Jurkat, Clone E6-1 (cell line): ENCODE measurements around the gene PLPPR5. TPM values are rescaled to one million over a fixed set of nuclear protein-coding genes. Genes with fewer than 3 reads are reported as not detected.
A peak's percentile ranks its signal among the peaks of the same experiment; 100 is the strongest.
"Not testable (repeated sequence)": the region's sequence is repeated elsewhere in the genome, so short reads cannot be mapped to it uniquely, and the experiment has no call there.

Source experiments
- DNase-seq: peaks from one replicate; pipeline ENCODE4 v3.0.0-alpha.2; 2011; ENCODE audit warnings: low read depth, low spot score
- H3K4me3 ChIP-seq: 2 replicates; pipeline ENCODE4 v1.5.1; 2011; ENCODE audit warnings: mild to moderate bottlenecking, low read length, control low read depth, moderate library complexity
- polyA plus RNA-seq: library from polyadenylated mRNA; unstranded; fragments of >200 nt; gene quantifications from one replicate; pipeline ENCODE4 v1.2.1, GENCODE V29; 2012; ENCODE audit warnings: missing spikeins; ENCODE audit not compliant: insufficient read length, insufficient read depth

PLPPR5 gene
- polyA plus RNA-seq: not detected

DNA sequence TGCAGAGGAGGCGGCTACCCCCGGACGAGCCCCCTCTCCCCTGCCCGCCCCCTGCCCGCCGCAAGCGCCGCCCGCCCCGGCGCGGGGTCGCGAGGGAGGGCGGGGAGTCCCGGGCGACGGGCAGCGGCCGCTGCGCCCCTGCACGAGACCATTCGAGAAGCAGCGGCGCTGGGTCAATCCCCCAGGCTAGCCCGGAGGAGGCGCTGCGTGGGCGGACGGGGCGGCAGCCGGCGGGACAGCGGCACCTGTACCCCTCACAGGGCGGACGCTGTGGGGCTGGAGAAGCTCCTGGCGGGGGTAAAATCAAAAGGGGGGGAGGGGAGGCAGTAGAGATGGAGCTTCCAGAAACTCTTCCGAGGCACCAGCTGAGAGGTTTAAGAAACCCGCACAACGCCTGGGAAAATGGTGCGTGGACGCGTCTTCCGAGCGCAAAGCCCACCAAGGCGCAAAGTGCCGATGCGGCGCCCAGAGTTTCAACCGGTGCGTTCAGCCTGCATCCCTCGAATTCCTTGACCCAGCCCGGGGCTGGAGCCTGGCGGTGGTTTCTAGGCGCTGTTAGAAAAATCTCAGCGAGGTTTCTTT, at the start of gene PLPPR5:
Gene PLPPR5, minus strand, starts transcription at position 1 of the 582 bp plus-strand sequence. CDS start 190 bp downstream, outside the sequence.
- DNase-seq: no peak
- H3K4me3 ChIP-seq: no peak within 1 kb of the TSS

DNA sequence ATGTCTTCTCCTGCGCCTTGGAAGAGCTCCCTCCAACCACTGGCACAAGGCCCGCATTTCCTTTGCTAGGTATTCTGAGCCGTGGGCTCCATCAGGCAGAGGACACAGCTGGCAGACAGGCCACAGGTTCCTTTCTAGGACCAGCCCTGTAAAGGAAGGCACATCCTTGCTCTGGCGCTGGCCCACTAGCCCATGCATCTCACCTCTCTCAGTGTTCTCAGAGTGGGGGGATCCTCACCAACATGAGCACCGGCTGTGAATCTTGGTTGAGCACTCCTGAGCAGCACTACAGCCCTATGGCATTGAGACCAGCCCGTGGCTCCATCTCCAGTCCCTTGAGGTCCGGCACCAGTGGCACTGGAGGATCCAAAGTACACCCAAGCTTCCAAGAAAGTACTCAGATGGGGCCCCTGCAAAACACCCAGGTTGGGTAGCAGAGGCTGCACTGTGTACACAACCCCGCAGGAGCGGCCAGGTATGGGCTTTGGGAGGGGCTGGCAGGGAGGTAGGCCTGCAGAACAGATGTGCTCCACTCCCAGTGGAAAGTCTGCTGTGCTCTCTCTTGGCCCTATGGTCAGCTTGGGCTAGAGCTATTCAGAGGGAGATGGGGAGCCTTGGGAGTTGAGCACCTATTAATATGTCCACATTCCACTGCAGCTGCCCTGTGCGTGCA, 47.1 kb upstream of the PLPPR5 start:
- DNase-seq: no peak
- H3K4me3 ChIP-seq: no peak overlapping the region

DNA sequence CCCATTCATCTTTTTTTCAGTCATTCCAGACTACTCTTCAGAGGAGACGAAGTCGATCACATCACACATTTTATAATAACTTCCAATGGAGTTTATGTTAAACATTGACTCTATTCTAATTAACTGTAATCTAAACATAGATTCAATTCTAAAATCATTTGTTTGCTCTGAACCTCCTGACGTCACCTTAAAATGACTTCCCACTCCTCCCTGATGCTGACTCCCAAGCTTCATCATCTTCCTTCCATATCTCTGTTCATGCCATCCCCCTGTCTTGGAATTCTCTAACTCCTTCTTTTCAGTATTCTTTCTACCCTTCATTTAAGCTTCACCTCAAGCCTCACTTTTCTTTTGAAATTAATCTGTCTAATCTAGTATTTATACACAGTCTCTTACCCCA, 45.1 kb upstream of the PLPPR5 start:
- no peak overlapping the region for H3K4me3 ChIP-seq
- no peak for DNase-seq

- not testable (repeated sequence) for H3K4me3 ChIP-seq, DNase-seq
Observed at GRCh38 chr1:99036746-99037145, 32.1 kb upstream of the PLPPR5 start.

- H3K4me3 ChIP-seq: no peak overlapping the region
- DNase-seq: no peak
Observed at GRCh38 chr1:99018313-99018712, 13.7 kb upstream of the PLPPR5 start.

DNA sequence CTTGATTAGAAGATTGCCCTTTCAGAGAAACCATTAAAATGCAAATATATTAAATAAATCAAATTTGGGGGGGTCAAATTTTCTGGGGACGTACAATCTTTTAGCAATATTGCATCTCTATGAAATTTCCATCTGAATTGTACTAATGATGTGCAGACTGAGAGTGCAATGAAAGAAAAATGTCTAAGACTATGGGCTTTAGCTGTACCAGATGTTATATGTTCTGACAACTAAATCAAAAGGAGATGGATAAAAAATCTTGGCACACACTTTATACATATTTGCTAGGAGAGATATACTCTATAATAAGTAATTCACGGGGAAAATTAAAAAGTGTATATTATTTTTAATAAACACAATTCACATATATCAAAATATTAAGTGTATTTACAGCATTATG, 13.0 kb upstream of the PLPPR5 start:
- no peak for DNase-seq

DNA sequence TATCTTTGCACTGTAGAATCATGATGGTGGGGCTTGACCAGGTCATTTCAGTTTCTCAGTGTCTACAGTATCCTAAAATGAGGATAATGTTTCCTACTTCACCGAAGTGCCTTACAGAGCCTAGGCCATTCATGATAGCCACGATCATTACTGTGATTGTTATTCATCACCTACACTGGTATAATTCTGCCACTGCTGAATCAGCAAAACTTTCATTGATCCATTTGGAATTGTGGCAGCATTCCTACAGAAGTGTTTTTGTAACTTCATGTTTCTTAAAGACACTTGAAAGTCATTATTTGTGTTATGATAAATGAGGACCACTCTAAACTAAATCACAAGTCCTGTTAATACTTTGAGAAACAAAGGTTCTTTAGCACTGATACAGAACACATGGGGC, 6.0 kb upstream of the PLPPR5 start:
- no peak overlapping the region for H3K4me3 ChIP-seq
- DNase-seq: no peak

More for the DNA sequence above, 13.0 kb upstream of the PLPPR5 start:
- no peak overlapping the region for H3K4me3 ChIP-seq

DNA sequence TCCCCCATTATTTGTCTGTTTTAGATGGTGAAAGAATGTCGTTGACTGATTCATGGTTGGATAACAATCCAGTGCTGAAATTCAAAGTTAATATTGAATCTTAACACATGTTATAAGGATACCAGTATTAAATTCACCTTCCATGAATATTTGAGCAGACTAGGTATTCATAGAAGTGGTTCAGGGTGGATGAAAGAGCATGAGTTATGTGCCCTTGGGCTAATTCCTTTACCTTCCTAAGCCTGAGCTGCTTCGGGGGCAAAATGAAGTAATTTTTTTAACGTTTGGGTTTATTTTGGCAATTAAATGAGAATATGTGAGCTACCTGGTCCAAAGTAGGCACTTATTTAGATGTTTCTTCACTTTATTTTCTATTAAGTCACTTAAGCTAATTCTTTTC, 2.7 kb upstream of the PLPPR5 start:
- no peak overlapping the region for H3K4me3 ChIP-seq
- no peak for DNase-seq

- DNase-seq: no peak
- H3K4me3 ChIP-seq: no peak overlapping the region
Observed at GRCh38 chr1:99005537-99005942, 879 bp upstream of the PLPPR5 start.

- DNase-seq: no peak
- no peak overlapping the region for H3K4me3 ChIP-seq
Observed at GRCh38 chr1:99004254-99004860, 304 bp downstream of the PLPPR5 start.

DNA sequence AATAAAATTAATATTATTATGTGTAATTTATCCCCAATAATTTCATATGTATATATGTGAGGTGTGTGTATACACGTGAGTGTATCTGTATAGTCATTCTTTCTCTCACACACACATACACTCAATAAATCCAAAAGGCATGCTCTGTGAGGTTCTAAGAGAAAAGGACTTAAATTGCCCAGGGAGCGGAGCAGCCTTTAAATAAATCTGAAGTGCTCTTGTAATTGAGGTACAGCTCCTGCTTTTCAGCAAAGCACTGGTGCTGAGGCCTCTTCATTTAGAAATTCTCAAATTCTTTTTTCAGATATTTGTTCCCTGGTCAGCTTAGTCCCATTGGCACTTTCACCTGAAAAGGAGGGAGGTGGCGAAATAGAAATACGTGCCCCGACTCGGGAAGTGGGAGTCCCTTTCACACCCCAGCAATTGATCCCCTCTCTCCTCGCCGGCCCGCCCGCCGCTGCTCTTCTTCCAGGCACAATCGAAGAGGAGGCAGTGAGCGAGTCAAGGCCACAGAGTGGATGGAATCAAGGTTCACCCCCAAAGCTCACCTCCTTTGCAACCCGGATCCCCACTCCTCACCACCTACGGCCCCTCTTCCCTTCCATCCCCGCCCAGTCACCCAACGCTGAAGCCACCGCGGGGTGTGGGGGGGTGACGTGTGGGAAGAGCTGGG, 944 bp downstream of the PLPPR5 start:
- DNase-seq: no peak
- no peak overlapping the region for H3K4me3 ChIP-seq

DNA sequence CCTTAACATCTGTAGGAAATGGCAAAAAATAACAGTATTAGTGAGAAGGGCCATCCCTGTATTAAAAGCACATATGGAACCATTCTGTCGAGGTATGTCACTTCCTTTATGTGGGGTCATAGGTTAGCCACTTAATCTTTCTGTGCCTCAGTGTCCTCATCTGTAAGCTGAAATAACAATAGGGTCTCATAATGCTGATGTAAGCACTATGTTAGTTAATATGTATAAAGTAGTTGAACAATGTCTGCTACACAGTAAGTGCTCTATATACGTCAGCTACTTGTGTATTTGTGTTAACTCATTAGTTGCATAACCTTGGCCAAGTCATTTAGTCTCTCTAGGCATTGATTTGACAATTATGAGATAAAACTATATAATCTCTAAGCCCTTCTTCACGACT, 11.8 kb downstream of the PLPPR5 start:
- DNase-seq: no peak
- no peak overlapping the region for H3K4me3 ChIP-seq

GRCh38 chr1:98991127-98992012, 13.3 kb downstream of the PLPPR5 start:
- H3K4me3 ChIP-seq: no peak overlapping the region
- peak; percentile 37 for DNase-seq

DNA sequence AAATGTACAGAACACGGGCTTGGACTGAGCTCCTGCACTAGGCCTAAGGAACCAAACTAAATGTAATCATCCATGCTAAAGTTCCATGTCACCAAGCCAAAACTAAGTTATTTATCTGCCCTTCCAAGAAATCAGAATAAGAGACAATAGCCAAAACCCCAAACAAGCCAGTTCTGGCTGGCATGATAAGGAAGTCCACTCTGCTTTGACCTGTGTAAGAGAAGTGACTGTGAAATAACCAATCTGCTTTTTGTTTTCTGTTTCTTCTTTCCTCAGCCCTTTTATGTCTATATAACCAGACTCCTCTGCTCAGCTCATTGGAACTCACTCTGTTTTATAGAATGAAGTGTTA, 15.1 kb downstream of the PLPPR5 start:
- no peak overlapping the region for H3K4me3 ChIP-seq
- DNase-seq: no peak

GRCh38 chr1:98988904-98989555, 15.6 kb downstream of the PLPPR5 start:
- DNase-seq: no peak
- H3K4me3 ChIP-seq: no peak overlapping the region

GRCh38 chr1:98985687-98986086, 19.0 kb downstream of the PLPPR5 start:
- no peak for DNase-seq
- H3K4me3 ChIP-seq: no peak overlapping the region

- no peak for DNase-seq
- no peak overlapping the region for H3K4me3 ChIP-seq
Observed at GRCh38 chr1:98981917-98982513, 22.6 kb downstream of the PLPPR5 start.

DNA sequence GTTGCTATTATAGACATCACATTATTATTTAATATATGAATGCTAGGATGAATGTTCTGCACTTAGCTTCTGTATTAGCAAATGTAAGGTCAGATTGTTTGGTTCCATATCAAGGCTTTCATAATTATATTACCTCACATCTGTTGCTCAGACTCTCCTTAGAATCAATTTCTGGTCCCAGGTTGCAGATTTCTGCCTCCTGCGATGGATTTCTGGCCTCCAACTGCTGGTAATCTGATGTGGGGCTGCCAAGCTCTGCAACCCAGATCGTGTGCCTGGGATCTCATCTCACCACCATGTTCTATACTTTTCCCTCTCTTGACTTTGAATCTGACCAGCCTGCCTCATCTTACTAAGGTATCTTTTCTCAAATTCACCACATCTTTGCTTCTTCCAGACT, 25.2 kb downstream of the PLPPR5 start:
- no peak for DNase-seq
- no peak overlapping the region for H3K4me3 ChIP-seq
